ENCODE results near the gene TMEM255B.

GRCh38 chr13:113801289-113801961 lies 42.4 kb downstream of the TMEM255B start:
- TF ChIP-seq RFX5 (IDR thresholded peaks at IDR 0.05; ENCODE audit: low read depth, low read length) (no peak), RAD21 (IDR thresholded peaks at IDR 0.05; ENCODE audit: low read length) (no peak)

Measured in IMR-90 (cell line).